Neutrophil (primary cell): Measurements from ENCODE around the gene CDK1.
A peak's percentile ranks its signal among the peaks of the same experiment; 100 is the strongest.

Experiments
- H3K27ac ChIP-seq: fragments of 200-600 bp; sonication (generic); 2 replicates; pipeline ENCODE4 v1.5.1; 2016; ENCODE audit warnings: mild to moderate bottlenecking, moderate library complexity
- H3K27me3 ChIP-seq: fragments of 200-600 bp; sonication (generic); 2 replicates; pipeline ENCODE4 v1.6.0; 2016; ENCODE audit warnings: mild to moderate bottlenecking
- H3K36me3 ChIP-seq: fragments of 200-600 bp; sonication (generic); 2 replicates; pipeline ENCODE4 v1.5.1; 2017
- H3K4me1 ChIP-seq, 2 experiments: fragments of 200-600 bp in 1 of 2; sonication (generic) in 1 of 2; 1 replicate in 1 of 2; 2 replicates in 1 of 2; pipeline versions ENCODE4 v1.5.1 to v1.6.1; 2013 to 2016; ENCODE audit warnings: low read depth in 1 of 2, low read length in 1 of 2, mild to moderate bottlenecking in 1 of 2, moderate library complexity in 1 of 2; ENCODE audit not compliant: control insufficient read depth in 1 of 2, insufficient read depth in 1 of 2
- H3K4me3 ChIP-seq, 2 experiments: fragments of 200-600 bp in 1 of 2; sonication (generic) in 1 of 2; 1 replicate in 1 of 2; 2 replicates in 1 of 2; pipeline ENCODE4 v1.5.1; 2013 to 2016; ENCODE audit warnings: low read depth in 1 of 2, low read length in 1 of 2, mild to moderate bottlenecking in 1 of 2, moderate library complexity in 1 of 2
- H3K9me3 ChIP-seq: fragments of 200-600 bp; sonication (generic); 2 replicates; pipeline ENCODE4 v1.5.1; 2016
- TF ChIP-seq, protein P1 (sequence below): fragments of 200-600 bp; sonication (generic); IDR thresholded peaks from 2 replicates; pipeline ENCODE4 v1.5.1; 2016; ENCODE audit warnings: antibody characterized with exemption

CDK1 gene

DNA sequence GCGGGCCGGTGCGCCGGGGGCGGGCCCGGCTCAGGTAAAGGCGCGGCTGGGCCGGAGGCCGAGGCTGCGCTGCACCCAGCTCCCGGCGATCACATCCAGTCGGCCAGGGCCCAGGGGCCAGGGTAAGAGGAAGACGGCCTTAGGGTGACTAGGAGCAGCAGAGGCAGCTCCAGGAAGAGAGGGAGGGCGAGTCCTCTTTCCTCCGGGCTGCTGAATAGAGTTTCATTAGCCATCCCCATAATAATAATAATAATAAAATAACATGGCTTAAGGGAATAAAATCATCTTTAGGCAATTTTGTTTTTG lies 44.8 kb upstream of the CDK1 start:
- peak overlapping the region in 1 of 2 experiments; percentile 44 for H3K4me3 ChIP-seq
- TF ChIP-seq, protein P1, sequence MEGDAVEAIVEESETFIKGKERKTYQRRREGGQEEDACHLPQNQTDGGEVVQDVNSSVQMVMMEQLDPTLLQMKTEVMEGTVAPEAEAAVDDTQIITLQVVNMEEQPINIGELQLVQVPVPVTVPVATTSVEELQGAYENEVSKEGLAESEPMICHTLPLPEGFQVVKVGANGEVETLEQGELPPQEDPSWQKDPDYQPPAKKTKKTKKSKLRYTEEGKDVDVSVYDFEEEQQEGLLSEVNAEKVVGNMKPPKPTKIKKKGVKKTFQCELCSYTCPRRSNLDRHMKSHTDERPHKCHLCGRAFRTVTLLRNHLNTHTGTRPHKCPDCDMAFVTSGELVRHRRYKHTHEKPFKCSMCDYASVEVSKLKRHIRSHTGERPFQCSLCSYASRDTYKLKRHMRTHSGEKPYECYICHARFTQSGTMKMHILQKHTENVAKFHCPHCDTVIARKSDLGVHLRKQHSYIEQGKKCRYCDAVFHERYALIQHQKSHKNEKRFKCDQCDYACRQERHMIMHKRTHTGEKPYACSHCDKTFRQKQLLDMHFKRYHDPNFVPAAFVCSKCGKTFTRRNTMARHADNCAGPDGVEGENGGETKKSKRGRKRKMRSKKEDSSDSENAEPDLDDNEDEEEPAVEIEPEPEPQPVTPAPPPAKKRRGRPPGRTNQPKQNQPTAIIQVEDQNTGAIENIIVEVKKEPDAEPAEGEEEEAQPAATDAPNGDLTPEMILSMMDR, result no peak
- peaks cover 94% of the 10 kb centered on the region for H3K27me3 ChIP-seq
- no peaks in the 10 kb centered on the region for H3K9me3 ChIP-seq
- no peak overlapping the region for H3K27ac ChIP-seq
- peaks cover 0 to 15% of the 10 kb centered on the region in 2 experiments for H3K4me1 ChIP-seq
- H3K36me3 ChIP-seq, result no peaks in the 10 kb centered on the region

DNA sequence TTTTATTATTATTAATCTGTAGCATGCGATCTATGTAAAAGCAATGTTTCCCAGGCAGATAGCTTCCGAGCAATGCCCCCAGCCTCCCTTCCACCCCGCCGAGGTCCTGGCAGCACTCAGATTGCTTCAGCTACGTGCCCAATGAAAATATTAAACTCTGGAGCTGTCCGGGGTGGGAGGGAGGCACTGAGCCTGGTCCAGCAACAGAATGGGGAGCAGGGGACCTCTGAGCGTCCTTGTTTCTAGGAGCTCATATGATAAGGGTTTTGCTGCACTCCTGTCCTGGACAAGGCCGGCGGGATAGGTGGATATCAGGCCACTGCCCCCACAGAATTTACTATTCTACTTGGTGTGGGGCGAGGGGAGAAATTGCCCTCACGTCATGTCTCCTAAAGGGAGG lies 44.5 kb upstream of the CDK1 start:
- H3K9me3 ChIP-seq, result no peaks in the 10 kb centered on the region
- TF ChIP-seq, protein P1, result no peak
- peaks cover 0 to 15% of the 10 kb centered on the region in 2 experiments for H3K4me1 ChIP-seq
- peaks cover 94% of the 10 kb centered on the region for H3K27me3 ChIP-seq
- no peak overlapping the region for H3K4me3 ChIP-seq
- H3K27ac ChIP-seq, result no peak overlapping the region
- no peaks in the 10 kb centered on the region for H3K36me3 ChIP-seq

DNA sequence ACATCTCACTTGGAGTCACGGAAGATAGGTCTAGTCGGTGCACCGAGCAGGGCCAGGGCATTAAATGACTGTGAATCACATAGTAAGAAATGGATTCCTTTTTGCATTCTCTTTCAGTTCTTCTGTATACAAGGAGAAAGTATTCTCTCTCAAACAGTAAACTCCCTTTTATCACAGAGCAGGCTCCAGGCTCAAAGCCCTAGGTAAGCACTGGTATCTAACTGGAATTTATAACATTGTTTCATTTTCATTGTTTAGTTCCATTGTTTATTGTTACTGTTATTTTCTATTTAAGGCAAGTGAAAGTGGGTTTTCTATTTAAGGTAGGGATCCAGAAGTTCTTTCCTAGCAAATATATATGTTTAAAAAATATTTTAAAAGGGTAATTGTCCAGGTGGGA lies 44.1 kb upstream of the CDK1 start:
- H3K36me3 ChIP-seq, result no peaks in the 10 kb centered on the region
- TF ChIP-seq, protein P1, result no peak
- H3K4me1 ChIP-seq, result peaks cover 0 to 15% of the 10 kb centered on the region in 2 experiments
- H3K9me3 ChIP-seq, result no peaks in the 10 kb centered on the region
- no peak overlapping the region for H3K27ac ChIP-seq
- peaks cover 94% of the 10 kb centered on the region for H3K27me3 ChIP-seq
- no peak overlapping the region for H3K4me3 ChIP-seq

DNA sequence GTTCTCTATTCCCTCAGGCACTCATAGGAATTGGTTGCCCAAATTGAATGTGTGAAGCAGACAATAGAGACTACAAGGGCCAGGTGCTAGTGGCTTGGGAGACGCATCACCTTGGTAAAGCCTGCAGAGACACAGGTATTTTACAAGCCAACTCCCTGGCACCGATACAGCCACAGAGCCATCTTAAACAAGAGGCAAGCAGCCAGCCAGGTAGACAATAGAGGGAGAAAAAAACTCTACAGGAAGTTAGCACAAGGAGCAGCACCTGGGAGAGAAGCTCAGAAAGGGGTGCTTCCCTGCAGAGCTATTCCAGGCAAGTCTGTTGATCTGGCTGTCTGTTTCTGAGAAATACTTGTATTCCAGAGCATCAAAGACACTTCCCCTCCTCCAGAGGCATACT lies 43.0 kb upstream of the CDK1 start:
- Histone ChIP-seq H3K27me3 (peaks cover 94% of the 10 kb centered on the region), H3K4me1 (peaks cover 0 to 15% of the 10 kb centered on the region in 2 experiments), H3K27ac (no peak overlapping the region), H3K36me3 (no peaks in the 10 kb centered on the region), H3K4me3 (no peak overlapping the region), H3K9me3 (no peaks in the 10 kb centered on the region)
- TF ChIP-seq, protein P1, result no peak

DNA sequence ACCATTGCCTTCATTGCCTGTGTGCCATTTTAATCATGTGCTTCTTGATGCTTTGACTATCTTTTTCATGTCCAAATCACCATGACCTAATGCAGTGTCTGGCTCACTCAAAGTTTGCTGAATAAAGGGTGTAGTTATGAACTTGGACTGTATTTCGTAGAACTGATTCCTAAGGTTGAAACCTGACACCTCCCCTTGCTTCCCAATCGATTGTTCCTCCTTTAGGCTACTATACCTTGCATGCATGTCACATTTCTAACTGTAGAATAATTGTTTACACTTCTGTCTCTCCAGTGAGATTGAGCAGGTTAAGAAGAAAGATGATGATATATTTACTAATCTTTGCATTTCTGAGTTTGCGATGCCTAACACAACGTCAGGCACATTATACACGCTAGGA lies 41.0 kb upstream of the CDK1 start:
- H3K27me3 ChIP-seq, result peaks cover 85% of the 10 kb centered on the region
- peaks cover 0 to 13% of the 10 kb centered on the region in 2 experiments for H3K4me1 ChIP-seq
- H3K4me3 ChIP-seq, result no peak overlapping the region
- no peaks in the 10 kb centered on the region for H3K36me3 ChIP-seq
- no peaks in the 10 kb centered on the region for H3K9me3 ChIP-seq
- no peak overlapping the region for H3K27ac ChIP-seq
- TF ChIP-seq, protein P1, result no peak

DNA sequence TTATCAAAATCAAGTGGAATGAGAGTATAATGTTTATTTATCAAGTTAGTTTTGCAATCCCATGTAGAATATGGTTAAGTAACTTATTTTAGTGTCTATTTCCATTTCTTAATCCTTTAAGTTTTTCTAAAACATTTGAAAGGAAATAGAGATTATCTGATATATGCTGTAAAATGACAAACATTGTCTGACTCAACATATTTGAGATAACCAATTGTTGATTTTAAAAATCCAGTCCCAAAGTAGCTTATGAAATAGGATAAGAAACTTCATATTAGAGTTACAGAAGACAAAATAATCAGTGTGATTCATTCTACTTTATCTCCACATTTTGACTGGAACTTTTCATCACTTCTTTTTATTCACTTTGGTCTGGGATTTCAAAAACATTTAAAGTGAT lies 38.7 kb upstream of the CDK1 start:
- Histone ChIP-seq H3K27me3 (peaks cover 61% of the 10 kb centered on the region), H3K9me3 (no peaks in the 10 kb centered on the region), H3K4me3 (no peak overlapping the region), H3K4me1 (no peaks in the 10 kb centered on the region), H3K27ac (no peak overlapping the region), H3K36me3 (no peaks in the 10 kb centered on the region)
- TF ChIP-seq, protein P1, result no peak
